H1 (cell line): ENCODE results near the gene C5orf58. TPM values are rescaled to one million over a fixed set of nuclear protein-coding genes. Genes with fewer than 3 reads are reported as not detected.

Source experiments
- CTCF ChIA-PET: fragments of 300-600 bp; sonication (Branson Sonifier 250); formaldehyde crosslinking; loops from one replicate; lab custom pipeline; 2021; ENCODE audit not compliant: partially characterized antibody; lab: Charles Lee
- POLR2A ChIA-PET: fragments of 300-600 bp; sonication (Branson Sonifier 250); formaldehyde crosslinking; loops from one replicate; lab custom pipeline; 2021; ENCODE audit warnings: inconsistent platforms; ENCODE audit not compliant: partially characterized antibody; lab: Charles Lee
- DNase-seq, 2 experiments: peaks; one replicate each; pipeline versions ENCODE4 v3.0.0 to v3.0.0-alpha.2; 2010 to 2022; ENCODE audit warnings: low spot score in 2 of 2, low read depth in 1 of 2, mixed read lengths in 1 of 2
- FAIRE-seq: peaks from 2 replicates; lab custom pipeline; 2011; peaks lifted over from hg19 to GRCh38; lab: Jason Lieb, UNC
- H2AFZ ChIP-seq: 2 replicates; pipeline ENCODE4 v1.8.1; 2012; ENCODE audit warnings: low read length, inconsistent platforms
- H2AK5ac ChIP-seq: 2 replicates; pipeline ENCODE4 v1.6.1; 2013; ENCODE audit warnings: low read depth, low read length
- H2BK120ac ChIP-seq: replicated peaks from 2 replicates; pipeline ENCODE3; 2013; ENCODE audit warnings: low read depth, low read length, inconsistent platforms
- H2BK12ac ChIP-seq: 2 replicates; pipeline ENCODE4 v1.6.1; 2013; ENCODE audit warnings: low read depth, low read length
- H2BK15ac ChIP-seq: 2 replicates; pipeline ENCODE4 v1.6.1; 2013; ENCODE audit warnings: low read length
- H2BK20ac ChIP-seq: 2 replicates; pipeline ENCODE4 v1.6.1; 2013; ENCODE audit warnings: low read length
- H2BK5ac ChIP-seq: 2 replicates; pipeline ENCODE4 v1.6.1; 2013; ENCODE audit warnings: low read depth, low read length
- H3K14ac ChIP-seq: 2 replicates; pipeline ENCODE4 v1.6.1; 2013; ENCODE audit warnings: inconsistent platforms; ENCODE audit not compliant: insufficient read length
- H3K18ac ChIP-seq: 2 replicates; pipeline ENCODE4 v1.6.1; 2013; ENCODE audit warnings: low read length; ENCODE audit errors: extremely low read depth
- H3K23ac ChIP-seq: 2 replicates; pipeline ENCODE4 v1.6.1; 2013; ENCODE audit warnings: inconsistent platforms; ENCODE audit not compliant: insufficient read length
- H3K23me2 ChIP-seq: 2 replicates; pipeline ENCODE4 v1.6.1; 2013; ENCODE audit warnings: low read depth, low read length
- H3K27ac ChIP-seq: 2 replicates; pipeline ENCODE4 v1.6.1; 2011; ENCODE audit warnings: low read depth, low read length, inconsistent platforms
- H3K27me3 ChIP-seq, 4 experiments: replicated peaks in 1 of 4; 1 replicate in 1 of 4; 2 replicates in 3 of 4; pipeline versions ENCODE4 v1.6.1 to v1.8.1; 2011 to 2013; ENCODE audit warnings: low read length in 3 of 4, mild to moderate bottlenecking in 3 of 4, inconsistent platforms in 2 of 4, mixed read lengths in 2 of 4, moderate library complexity in 1 of 4; ENCODE audit not compliant: control insufficient read depth in 3 of 4, insufficient read depth in 3 of 4; ENCODE audit errors: extremely low read depth in 1 of 4
- H3K36me3 ChIP-seq, 4 experiments: 2 replicates each; pipeline versions ENCODE4 v1.6.1 to v1.8.1; 2011 to 2013; ENCODE audit warnings: mild to moderate bottlenecking in 4 of 4, low read length in 3 of 4, moderate library complexity in 2 of 4, control low read depth in 1 of 4, inconsistent platforms in 1 of 4; ENCODE audit not compliant: insufficient read depth in 4 of 4, control insufficient read depth in 2 of 4
- H3K4ac ChIP-seq: replicated peaks from 2 replicates; pipeline ENCODE3; 2013; ENCODE audit warnings: low read length, low read depth, mixed read lengths, inconsistent platforms; ENCODE audit not compliant: insufficient read length
- H3K4me1 ChIP-seq, 4 experiments: replicated peaks in 1 of 4; 1 replicate in 1 of 4; 2 replicates in 3 of 4; pipeline versions ENCODE4 v1.6.1 to v1.8.1; 2011 to 2013; ENCODE audit warnings: low read length in 3 of 4, inconsistent platforms in 2 of 4, mixed read lengths in 1 of 4; ENCODE audit not compliant: insufficient read depth in 4 of 4, control insufficient read depth in 3 of 4
- H3K4me2 ChIP-seq, 2 experiments: 2 replicates each; pipeline versions ENCODE4 v1.6.1 to v1.8.1; 2011 to 2013; ENCODE audit warnings: low read depth in 2 of 2, low read length in 2 of 2, control low read depth in 1 of 2, inconsistent platforms in 1 of 2, mild to moderate bottlenecking in 1 of 2; ENCODE audit not compliant: insufficient read depth in 1 of 2
- H3K4me3 ChIP-seq, 4 experiments: fragments of 200-600, 300-600 bp in 1 of 4; sonication (generic), shearing (Covaris generic), sonication (Bioruptor Twin) in 1 of 4; 2 replicates each; pipeline versions ENCODE4 v1.5.1 to v1.8.1; 2011 to 2016; ENCODE audit warnings: low read length in 4 of 4, low read depth in 3 of 4, control low read depth in 2 of 4, inconsistent platforms in 2 of 4, mild to moderate bottlenecking in 2 of 4, mixed read lengths in 1 of 4, moderate library complexity in 1 of 4; ENCODE audit not compliant: insufficient read depth in 2 of 4; ENCODE audit errors: extremely low read depth in 1 of 4
- H3K56ac ChIP-seq: replicated peaks from 2 replicates; pipeline ENCODE3; 2013; ENCODE audit warnings: low read depth, mild to moderate bottlenecking, mixed read lengths, low read length, inconsistent platforms; ENCODE audit not compliant: insufficient read length
- H3K79me1 ChIP-seq: 2 replicates; pipeline ENCODE4 v1.6.1; 2013; ENCODE audit warnings: low read depth, low read length, control low read depth
- H3K79me2 ChIP-seq, 2 experiments: 2 replicates each; pipeline versions ENCODE4 v1.6.1 to v1.8.1; 2012 to 2013; ENCODE audit warnings: low read length in 2 of 2, mild to moderate bottlenecking in 2 of 2, inconsistent platforms in 1 of 2; ENCODE audit not compliant: insufficient read depth in 2 of 2, control insufficient read depth in 1 of 2
- H3K9ac ChIP-seq, 4 experiments: replicated peaks in 1 of 4; 1 replicate in 1 of 4; 2 replicates in 3 of 4; pipeline versions ENCODE4 v1.6.1 to v1.8.1; 2011 to 2013; ENCODE audit warnings: low read depth in 3 of 4, low read length in 3 of 4, control low read depth in 2 of 4, mild to moderate bottlenecking in 2 of 4, moderate library complexity in 2 of 4, inconsistent platforms in 1 of 4; ENCODE audit errors: extremely low read depth in 1 of 4
- H3K9me3 ChIP-seq, 2 experiments: 2 replicates each; pipeline versions ENCODE4 v1.6.1 to v1.8.1; 2012 to 2013; ENCODE audit warnings: mild to moderate bottlenecking in 2 of 2, moderate library complexity in 2 of 2, control low read depth in 1 of 2, inconsistent platforms in 1 of 2, low read depth in 1 of 2, low read length in 1 of 2, mixed read lengths in 1 of 2; ENCODE audit not compliant: insufficient read depth in 2 of 2
- H4K20me1 ChIP-seq, 2 experiments: replicated peaks in 1 of 2; 2 replicates each; pipeline versions ENCODE3 to v1.8.1; 2011 to 2013; ENCODE audit warnings: inconsistent platforms in 2 of 2, low read length in 2 of 2, mild to moderate bottlenecking in 1 of 2; ENCODE audit not compliant: insufficient read depth in 2 of 2, control insufficient read depth in 1 of 2
- H4K5ac ChIP-seq: 2 replicates; pipeline ENCODE4 v1.6.1; 2013; ENCODE audit warnings: low read length, low read depth, mixed read lengths, inconsistent platforms; ENCODE audit not compliant: insufficient read length
- H4K8ac ChIP-seq: 2 replicates; pipeline ENCODE4 v1.8.0; 2013; ENCODE audit warnings: mild to moderate bottlenecking, moderate library complexity, low read length, inconsistent platforms; ENCODE audit not compliant: insufficient read depth; ENCODE audit errors: extremely low read depth
- H4K91ac ChIP-seq: replicated peaks from 2 replicates; pipeline ENCODE3; 2013; ENCODE audit warnings: low read length, mixed read lengths, inconsistent platforms; ENCODE audit not compliant: insufficient read length
- BCL11A ChIP-seq, 2 experiments: IDR thresholded peaks; one replicate each; pipeline ENCODE4 v1.6.1; 2011; ENCODE audit warnings: low read depth in 2 of 2, low read length in 2 of 2, mild to moderate bottlenecking in 2 of 2
- CEBPB ChIP-seq: IDR thresholded peaks from 2 replicates; pipeline ENCODE4 v1.6.1; 2012; ENCODE audit warnings: low read depth, low read length
- CHD2 ChIP-seq: IDR thresholded peaks from 2 replicates; pipeline ENCODE4 v1.6.1; 2012; ENCODE audit warnings: low read length, improper control_type of control experiment
- FOSL1 ChIP-seq: IDR thresholded peaks from 2 replicates; pipeline ENCODE4 v1.6.1; 2011; ENCODE audit warnings: mild to moderate bottlenecking, low read depth, low read length, moderate library complexity; ENCODE audit not compliant: insufficient read depth
- KDM5A ChIP-seq: fragments of 200-600 bp; IDR thresholded peaks from 2 replicates; pipeline ENCODE4 v1.7.1; 2012; ENCODE audit warnings: mild to moderate bottlenecking, low read length, inconsistent platforms, mixed read lengths
- MAFK ChIP-seq: IDR thresholded peaks from 2 replicates; pipeline ENCODE4 v1.6.1; 2012; ENCODE audit warnings: low read depth, mild to moderate bottlenecking, improper control_type of control experiment, low read length
- RBBP5 ChIP-seq: IDR thresholded peaks from 2 replicates; pipeline ENCODE4 v1.7.1; 2012; ENCODE audit warnings: low read depth, mild to moderate bottlenecking, inconsistent platforms, low read length, moderate library complexity, borderline replicate concordance
- RNF2 ChIP-seq: fragments of 200-900, 300-1000 bp; sonication (generic); IDR thresholded peaks from 2 replicates; pipeline ENCODE4 v1.7.1; 2016; ENCODE audit warnings: borderline replicate concordance, low read depth, mild to moderate bottlenecking, antibody characterized with exemption, low read length; ENCODE audit not compliant: poor library complexity, severe bottlenecking; ENCODE audit errors: missing control alignments
- SIX5 ChIP-seq: IDR thresholded peaks from 2 replicates; pipeline ENCODE4 v1.6.1; 2011; ENCODE audit warnings: mild to moderate bottlenecking, low read depth, low read length
- SP1 ChIP-seq: IDR thresholded peaks from 2 replicates; pipeline ENCODE4 v1.6.1; 2011; ENCODE audit warnings: low read depth, low read length
- SP2 ChIP-seq: IDR thresholded peaks from 2 replicates; pipeline ENCODE4 v1.6.1; 2012; ENCODE audit warnings: mild to moderate bottlenecking, low read length, inconsistent platforms
- WGBS, 2 experiments: shearing (Covaris generic) in 1 of 2; methylation state at CpG; one replicate each; pipeline versions ENCODE4 v1.1.6 to v1.1.7; 2013 to 2015; ENCODE audit warnings: low lambda C conversion rate in 2 of 2, mixed read lengths in 2 of 2, inconsistent platforms in 1 of 2, low coverage in 1 of 2, missing lambda C conversion rate in 1 of 2; ENCODE audit not compliant: insufficient replicate concordance in 2 of 2, insufficient coverage in 1 of 2, insufficient read length in 1 of 2; ENCODE audit errors: extremely low coverage in 1 of 2, missing lambda C conversion rate in 1 of 2; 5-methylcytosine and 5-hydroxymethylcytosine counted together
- polyA plus RNA-seq, 7 experiments: library from polyadenylated mRNA; depleted of rRNA in 3 of 7; stranded (reverse) in 5 of 7; unstranded in 2 of 7; fragments of >200 nt in 5 of 7; fragments of 200-250 nt in 2 of 7; gene quantifications; 1 replicate in 5 of 7; 2 replicates in 1 of 7; 4 replicates in 1 of 7; pipeline versions ENCODE4 v1.2.1 to v1.2.3, GENCODE V29; 2011 to 2013; ENCODE audit warnings: missing spikeins in 2 of 7, mixed read lengths in 2 of 7
- total RNA-seq: library from RNA; stranded (reverse); fragmentation: NEBNext Ultra II Directional; extraction: Animal tissue kit (Norgen Biotek cat#: 25700); gene quantifications from 2 replicates; pipeline ENCODE4 v1.2.1, GENCODE V29; 2021
- TF ChIP-seq, protein P1 (sequence below): IDR thresholded peaks from 2 replicates; pipeline ENCODE4 v1.6.1; 2011; ENCODE audit warnings: low read length, improper control_type of control experiment

The C5orf58 gene
- total and polyA plus RNA-seq, 2 of the 8 experiments (the other 6 are each of a cell fraction or from before 2014, with no cell fraction given), result 0.24 to 1.6 TPM

- Histone ChIP-seq H2BK15ac (no peak overlapping the region), H3K9ac (no peak overlapping the region), H2AK5ac (no peak overlapping the region), H3K23me2 (no peaks in the 10 kb centered on the region; the same call in 1 of the 2 replicates), H3K14ac (no peak overlapping the region), H3K4me1 (peaks cover 0 to 5% (median 0%) of the 10 kb centered on the region in 4 experiments; a peak in 1 of 7 replicates), H4K8ac (no peak overlapping the region), H3K4ac (no peak overlapping the region), H4K5ac (no peak overlapping the region)
- FAIRE-seq, result no peak
- POLR2A ChIA-PET, result interaction anchor here (1.4 kb wide), 1 partner anchor 106 kb away, joined by 4 read pairs; no protein-coding TSS in a partner anchor
- TF ChIP-seq SP1, result no peak
- TF ChIP-seq FOSL1, result no peak
- no peak for TF ChIP-seq SP2
- no peak for TF ChIP-seq KDM5A
- TF ChIP-seq CHD2, result no peak
- TF ChIP-seq RNF2, result no peak
- TF ChIP-seq MAFK, result no peak
- TF ChIP-seq SIX5, result no peak
- TF ChIP-seq BCL11A (IDR thresholded peaks at IDR 0.05; ENCODE audit: low read depth in 2 of 2, low read length in 2 of 2), result no peak
- TF ChIP-seq, protein P1, sequence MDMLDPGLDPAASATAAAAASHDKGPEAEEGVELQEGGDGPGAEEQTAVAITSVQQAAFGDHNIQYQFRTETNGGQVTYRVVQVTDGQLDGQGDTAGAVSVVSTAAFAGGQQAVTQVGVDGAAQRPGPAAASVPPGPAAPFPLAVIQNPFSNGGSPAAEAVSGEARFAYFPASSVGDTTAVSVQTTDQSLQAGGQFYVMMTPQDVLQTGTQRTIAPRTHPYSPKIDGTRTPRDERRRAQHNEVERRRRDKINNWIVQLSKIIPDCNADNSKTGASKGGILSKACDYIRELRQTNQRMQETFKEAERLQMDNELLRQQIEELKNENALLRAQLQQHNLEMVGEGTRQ, result no peak
- no peak for TF ChIP-seq RBBP5
- TF ChIP-seq CEBPB, result no peak
- TF ChIP-seq, all 59 proteins: peak for 0
- H2AFZ ChIP-seq, result no peak overlapping the region
- no peak overlapping the region for H3K56ac ChIP-seq
- CTCF ChIA-PET, result interaction anchor here (0.7 to 12.7 kb wide), 11 partner anchors 11 to 402 kb away, joined by 3 to 151 read pairs (median 36); no protein-coding TSS in a partner anchor
- no peak for DNase-seq
- WGBS, 2 experiments, result 94% methylated on average over 6 of the region's 6 CpGs; no CpG with 5 or more reads in 1 of the 2 experiments
- H2BK12ac ChIP-seq, result no peak overlapping the region
- no peaks in the 10 kb centered on the region for H3K27me3 ChIP-seq
- H3K4me2 ChIP-seq, result no peak overlapping the region
- H3K9me3 ChIP-seq, result no peaks in the 10 kb centered on the region
- no peaks in the 10 kb centered on the region for H3K79me1 ChIP-seq
- H3K79me2 ChIP-seq, result no peaks in the 10 kb centered on the region
- no peak overlapping the region for H3K23ac ChIP-seq
- H2BK5ac ChIP-seq, result no peak overlapping the region
- H4K91ac ChIP-seq, result no peak overlapping the region
- H3K36me3 ChIP-seq, result no peaks in the 10 kb centered on the region
- H2BK20ac ChIP-seq, result no peak overlapping the region
- no peaks in the 10 kb centered on the region for H4K20me1 ChIP-seq
- no peak overlapping the region for H2BK120ac ChIP-seq
- H3K18ac ChIP-seq, result no peak overlapping the region
- H3K27ac ChIP-seq, result no peak overlapping the region
- no peak overlapping the region for H3K4me3 ChIP-seq
Measured at GRCh38 chr5:170228762-170229435, 3.9 kb upstream of the C5orf58 start.
